ENCODE data around the gene TMEM176B.
"Not testable (repeated sequence)": the region's sequence is repeated elsewhere in the genome, so short reads cannot be mapped to it uniquely, and the experiment has no call there.

TMEM176B gene

GRCh38 chr7:150823043-150823442, 22.9 kb upstream of the TMEM176B start:
- DNase-seq (ENCODE audit: low read depth in 3 of 3) = no peak

GRCh38 chr7:150820578-150821198, 20.5 kb upstream of the TMEM176B start:
- DNase-seq (ENCODE audit: low read depth in 3 of 3) = no peak

DNA sequence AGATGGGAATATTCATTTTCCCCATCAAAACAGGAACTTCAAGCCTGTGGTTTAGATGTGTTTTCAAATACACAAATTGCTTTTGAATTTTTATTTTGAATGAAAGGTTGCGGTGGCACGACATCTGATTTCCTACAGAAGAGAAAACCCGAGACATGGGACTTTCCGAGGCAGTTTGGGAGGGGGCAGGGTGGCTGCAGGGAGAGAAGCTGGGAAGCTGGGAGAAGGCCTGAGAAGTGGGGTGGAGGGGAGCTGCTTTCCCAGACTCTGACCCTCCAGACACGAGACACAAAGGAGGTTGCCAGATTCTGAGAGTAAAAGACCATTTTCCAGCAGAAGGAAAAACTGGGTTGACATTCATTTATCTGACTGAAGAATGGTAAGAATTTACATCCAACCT, 20.0 kb upstream of the TMEM176B start:
- DNase-seq (ENCODE audit: low read depth in 3 of 3) = no peak

DNA sequence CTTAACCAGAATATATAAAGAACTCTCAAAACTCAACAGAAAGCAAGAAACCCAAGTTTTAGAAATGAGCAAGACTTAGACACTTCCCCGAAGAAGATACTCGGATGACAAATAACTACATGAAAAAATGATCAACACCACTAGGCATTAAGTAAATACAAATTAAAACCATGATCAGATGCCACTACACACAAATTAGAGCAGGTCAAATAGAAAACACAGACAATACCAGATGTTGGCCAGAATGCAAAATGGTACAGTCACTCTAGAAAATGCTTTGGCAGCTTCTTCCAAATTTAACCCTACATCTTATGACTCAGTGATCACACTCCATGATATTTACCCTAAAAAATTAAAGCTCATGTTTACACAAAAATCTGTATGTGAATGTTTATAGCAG, 18.8 kb upstream of the TMEM176B start:
- DNase-seq (ENCODE audit: low read depth in 3 of 3) = no peak

- no peak for DNase-seq (ENCODE audit: low read depth in 3 of 3)
These were observed 14.3 kb upstream of the TMEM176B start for GRCh38 chr7:150814328-150815001.

DNA sequence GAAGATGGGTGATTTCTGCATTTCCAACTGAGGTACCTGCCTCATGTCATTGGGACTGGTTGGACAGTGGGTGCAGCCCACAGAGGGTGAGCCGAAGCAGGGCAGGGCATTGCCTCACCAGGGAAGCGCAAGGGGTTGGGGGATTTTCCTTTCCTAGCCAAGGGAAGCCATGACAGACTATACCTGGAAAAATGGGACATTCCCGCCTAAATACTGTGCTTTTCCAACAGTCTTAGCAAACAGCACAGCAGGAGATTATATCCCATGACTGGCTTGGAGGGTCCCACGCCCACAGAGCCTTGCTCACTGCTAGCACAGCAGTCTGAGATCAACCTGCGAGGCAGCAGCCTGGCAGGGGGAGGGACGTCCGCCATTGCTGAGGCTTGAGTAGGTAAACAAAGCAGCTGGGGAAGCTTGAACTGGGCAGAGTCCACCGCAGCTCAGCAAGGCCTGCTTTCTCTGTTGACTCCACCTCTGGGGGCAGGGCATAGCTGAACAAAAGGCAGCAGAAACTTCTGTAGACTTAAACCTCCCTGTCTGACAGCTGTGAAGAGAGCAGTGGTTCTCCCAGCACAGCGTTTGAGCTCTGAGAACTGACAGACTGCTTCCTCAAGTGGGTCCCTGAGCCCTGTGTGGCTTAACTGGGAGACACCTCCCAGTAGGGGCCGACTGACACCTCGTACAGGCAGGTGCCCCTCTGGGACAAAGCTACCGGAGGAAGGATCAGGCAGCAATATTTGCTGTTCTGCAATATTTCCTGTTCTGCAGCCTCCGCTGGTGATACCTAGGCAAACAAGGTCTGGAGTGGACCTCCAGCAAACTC, 7.7 kb upstream of the TMEM176B start:
- not testable (repeated sequence) for DNase-seq (ENCODE audit: low read depth in 3 of 3)

GRCh38 chr7:150806863-150807262, 6.7 kb upstream of the TMEM176B start:
- DNase-seq (ENCODE audit: low read depth in 3 of 3) = no peak

DNA sequence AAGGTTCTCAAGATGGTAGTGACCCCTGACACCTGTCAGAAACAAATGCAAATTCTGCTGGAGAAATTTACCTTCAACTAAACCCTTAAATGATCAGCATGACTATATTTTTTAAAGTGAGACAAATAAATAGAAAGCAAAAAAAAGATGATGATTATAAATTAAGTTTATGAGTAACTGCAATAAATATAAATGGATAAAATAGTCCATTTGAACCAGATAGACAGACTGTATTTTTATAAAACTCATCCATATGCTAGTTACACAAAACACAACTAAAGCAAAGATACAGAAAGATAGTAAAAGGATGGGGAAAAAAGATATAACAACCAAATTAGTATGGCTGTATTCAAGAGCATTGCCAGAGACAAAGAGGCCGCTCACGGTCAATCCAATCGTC, 6.3 kb upstream of the TMEM176B start:
- no peak for DNase-seq (ENCODE audit: low read depth in 3 of 3)

DNA sequence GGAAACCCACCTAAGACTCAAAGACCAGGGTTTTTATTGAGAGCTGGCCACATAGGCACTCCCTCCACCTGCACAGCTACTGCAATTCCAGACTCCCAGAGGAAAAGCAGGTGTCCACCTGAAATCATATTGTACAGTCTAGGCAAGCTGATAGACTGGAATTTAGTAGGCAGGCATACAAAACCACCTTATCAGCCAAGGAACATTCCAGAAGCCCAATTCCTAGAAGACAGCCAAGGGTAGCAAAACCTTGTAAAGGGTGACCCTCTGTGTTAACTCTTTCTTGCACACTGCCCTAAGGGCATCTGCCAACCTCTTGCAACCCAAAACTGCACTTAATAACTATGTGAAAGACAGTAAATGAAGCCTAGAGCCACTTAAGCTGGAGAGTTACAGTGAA, 5.7 kb upstream of the TMEM176B start:
- DNase-seq (ENCODE audit: low read depth in 3 of 3) = no peak

GRCh38 chr7:150804802-150805201, 4.6 kb upstream of the TMEM176B start:
- no peak for DNase-seq (ENCODE audit: low read depth in 3 of 3)

DNA sequence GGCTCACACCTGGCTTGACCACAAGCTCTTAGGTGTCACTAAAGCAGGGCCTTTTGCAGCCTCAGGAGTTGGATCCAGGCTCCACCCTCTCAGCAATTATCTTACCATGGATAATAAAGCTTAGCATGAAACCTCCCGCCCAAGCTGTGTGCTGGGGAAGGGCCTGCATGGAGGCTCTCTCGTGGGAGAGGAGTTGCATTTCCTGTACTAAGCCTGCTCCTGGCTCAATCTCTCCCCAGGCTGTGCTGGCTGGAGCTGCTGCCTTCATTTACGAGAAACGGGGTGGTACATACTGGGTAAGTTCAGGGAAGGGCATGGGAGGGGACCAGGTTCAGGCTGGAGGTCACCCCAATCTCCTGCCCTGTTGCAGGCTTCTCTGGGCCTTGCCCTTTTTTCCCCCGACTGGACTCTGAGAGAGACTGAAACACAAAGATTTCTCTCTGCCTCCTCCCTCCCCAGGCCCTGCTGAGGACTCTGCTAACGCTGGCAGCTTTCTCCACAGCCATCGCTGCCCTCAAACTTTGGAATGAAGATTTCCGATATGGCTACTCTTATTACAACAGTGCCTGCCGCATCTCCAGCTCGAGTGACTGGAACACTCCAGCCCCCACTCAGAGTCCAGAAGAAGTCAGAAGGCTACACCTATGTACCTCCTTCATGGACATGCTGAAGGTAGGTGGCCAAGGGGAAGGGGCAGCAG, 3.1 kb upstream of the TMEM176B start:
- DNase-seq (ENCODE audit: low read depth in 3 of 3) = no peak

GRCh38 chr7:150801946-150802771, 2.0 kb upstream of the TMEM176B start:
- no peak for DNase-seq (ENCODE audit: low read depth in 3 of 3)

DNA sequence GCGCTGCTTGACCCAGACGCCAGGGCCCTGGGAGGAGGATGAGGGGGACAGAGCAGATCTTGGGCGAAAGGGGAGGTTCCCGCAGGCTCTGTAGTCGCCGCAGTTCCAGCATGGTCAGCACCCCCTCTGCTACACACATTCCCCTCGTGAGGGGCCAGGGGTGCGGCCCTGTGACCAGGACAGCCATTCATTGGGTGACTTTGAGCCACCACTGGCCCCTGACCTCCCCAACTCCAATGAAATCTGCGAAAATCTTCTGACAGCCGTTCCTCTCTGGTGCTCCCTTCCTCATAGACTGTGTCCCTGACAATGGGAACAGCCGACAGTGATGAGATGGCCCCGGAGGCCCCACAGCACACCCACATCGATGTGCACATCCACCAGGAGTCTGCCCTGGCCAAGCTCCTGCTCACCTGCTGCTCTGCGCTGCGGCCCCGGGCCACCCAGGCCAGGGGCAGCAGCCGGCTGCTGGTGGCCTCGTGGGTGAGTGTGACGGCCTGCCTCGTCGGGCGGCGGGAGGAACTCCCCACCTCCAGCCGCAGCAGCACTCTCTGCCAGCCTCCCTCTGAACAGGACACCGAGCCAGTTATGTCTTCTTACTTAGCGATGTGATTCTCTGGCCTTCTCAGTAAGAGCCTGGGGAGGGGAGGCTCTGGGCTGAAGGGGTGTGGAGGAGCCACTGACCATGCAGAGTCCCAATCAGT, 1.2 kb upstream of the TMEM176B start:
- DNase-seq (ENCODE audit: low read depth in 3 of 3) = no peak

- peak in 1 of 3 donors; percentile 11 for DNase-seq (ENCODE audit: low read depth in 3 of 3)
These were observed 547 bp upstream of the TMEM176B start, which contains the start of gene TMEM176A for GRCh38 chr7:150800581-150801241. TSS of gene TMEM176A (plus strand) at chr7:150800769. CDS start at chr7:150801551, 782 bp downstream.

- DNase-seq (ENCODE audit: low read depth in 3 of 3) = no peak
These were observed 1.0 kb downstream of the TMEM176B start for GRCh38 chr7:150799156-150799555.

GRCh38 chr7:150797661-150798060, 2.5 kb downstream of the TMEM176B start:
- DNase-seq (ENCODE audit: low read depth in 3 of 3) = no peak

- DNase-seq (ENCODE audit: low read depth in 3 of 3) = no peak
These were observed 6.5 kb downstream of the TMEM176B start for GRCh38 chr7:150793569-150794238.

DNA sequence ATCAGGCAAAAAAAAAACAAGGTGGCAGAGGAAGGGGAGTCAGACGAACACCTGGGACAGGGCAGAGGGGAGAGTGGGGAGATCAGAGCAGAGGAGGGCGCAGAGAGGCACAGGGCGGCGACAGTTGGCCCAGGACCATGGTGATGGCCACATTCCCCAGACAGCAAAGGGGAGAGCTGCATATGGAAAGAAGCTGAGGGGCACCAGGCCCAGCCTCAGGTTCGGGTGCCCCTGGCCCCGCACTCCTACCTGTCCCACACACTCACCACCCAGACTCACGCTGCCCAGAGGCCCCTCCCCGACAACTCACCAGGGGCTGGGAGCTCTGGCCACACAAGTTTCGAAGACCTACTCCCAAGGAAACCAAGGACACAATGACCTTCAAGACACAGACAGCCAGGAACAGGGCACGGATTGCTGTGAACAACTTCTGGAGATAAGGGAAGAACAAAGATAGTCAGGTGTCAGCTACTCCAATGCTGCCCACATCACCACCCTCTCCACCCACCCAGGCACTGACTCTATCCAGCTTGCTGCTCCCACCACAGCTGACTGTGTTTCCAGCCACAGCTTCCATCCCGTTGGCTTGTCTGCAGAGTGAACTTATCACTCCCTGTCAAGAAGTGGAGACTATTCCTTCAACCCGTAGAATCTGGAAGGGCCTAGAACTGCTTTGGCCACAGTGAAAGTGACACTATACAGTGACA, 8.3 kb downstream of the TMEM176B start:
- DNase-seq (ENCODE audit: low read depth in 3 of 3) = no peak

DNA sequence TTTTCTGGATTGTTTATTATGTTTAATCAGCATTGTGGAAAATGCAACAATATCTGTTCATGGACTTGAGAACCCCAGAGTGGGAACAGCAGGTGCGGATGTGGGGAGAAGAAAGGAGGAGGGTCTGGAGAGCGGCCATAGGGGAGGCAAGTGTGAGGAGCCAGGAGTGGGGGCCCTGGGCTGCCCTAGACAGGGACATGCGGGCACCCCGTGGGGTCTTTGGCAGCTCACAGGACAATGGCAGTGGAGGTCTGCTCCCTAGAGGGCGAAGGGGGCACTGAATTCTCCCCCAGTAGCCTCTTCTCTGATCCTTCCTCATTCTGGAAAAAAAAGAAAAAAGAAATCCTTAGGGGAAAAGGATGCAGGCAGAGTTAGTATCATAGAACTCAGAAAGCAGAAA, 8.9 kb downstream of the TMEM176B start:
- DNase-seq (ENCODE audit: low read depth in 3 of 3) = no peak

All from stimulated activated CD4-positive, alpha-beta T cell treated with anti-CD3 and anti-CD28 coated beads, TNF-alpha, amount 100 ng/mL, for 48 hours (primary cell).